Neural cell (in vitro differentiated cells): ENCODE data around the gene VASH1.

Source experiments
- CTCF ChIP-seq: fragments of 450-650 bp; IDR thresholded peaks from 2 replicates; pipeline ENCODE4 v1.5.1; 2014; ENCODE audit warnings: antibody characterized with exemption, mild to moderate bottlenecking, moderate library complexity; ENCODE audit not compliant: poor library complexity, severe bottlenecking
- EP300 ChIP-seq: fragments of 450-650 bp; conservative IDR thresholded peaks from 2 replicates; pipeline ENCODE4 v1.6.1; 2014; ENCODE audit warnings: antibody characterized with exemption, mild to moderate bottlenecking, moderate library complexity; ENCODE audit not compliant: poor library complexity, severe bottlenecking
- MXI1 ChIP-seq: fragments of 450-650 bp; conservative IDR thresholded peaks from 2 replicates; pipeline ENCODE4 v1.6.1; 2014; ENCODE audit warnings: antibody characterized with exemption, mild to moderate bottlenecking; ENCODE audit not compliant: poor library complexity, severe bottlenecking
- POLR2AphosphoS5 ChIP-seq: IDR thresholded peaks from 2 replicates; pipeline ENCODE4 v1.6.1; 2012
- RAD21 ChIP-seq: fragments of 450-650 bp; conservative IDR thresholded peaks from 2 replicates; pipeline ENCODE4 v1.6.1; 2014; ENCODE audit warnings: antibody characterized with exemption, mild to moderate bottlenecking, moderate library complexity
- TAF1 ChIP-seq: IDR thresholded peaks from 2 replicates; pipeline ENCODE4 v1.6.1; 2012; ENCODE audit warnings: low read depth

- TF ChIP-seq MXI1 (no peak), CTCF (no peak), TAF1 (no peak), POLR2AphosphoS5 (no peak), RAD21 (no peak), EP300 (no peak)
Observed at GRCh38 chr14:76763096-76764041, 2.1 kb downstream of the VASH1 start.
